DND-41 (cell line): ENCODE results near the gene CDK3.

ENCODE experiments used
- ATAC-seq: fragments of 200-7000 bp; cut with Tn5 transposase; 3 replicates; pipeline ENCODE4 v1.9.1; 2021; ENCODE audit warnings: low read depth; ENCODE audit not compliant: insufficient read depth
- DNase-seq: peaks from one replicate; pipeline ENCODE4 v3.0.0-alpha.2; 2020
- H2AFZ ChIP-seq: 2 replicates; pipeline ENCODE4 v1.6.0; 2012; ENCODE audit warnings: low read depth, low read length
- H3K27ac ChIP-seq: 2 replicates; pipeline ENCODE4 v1.5.1; 2012; ENCODE audit warnings: low read length, inconsistent platforms
- H3K27me3 ChIP-seq: fragments of 200-600 bp; sonication (generic); 2 replicates; pipeline ENCODE4 v1.6.0; 2012; ENCODE audit warnings: low read length, mild to moderate bottlenecking, inconsistent platforms; ENCODE audit not compliant: insufficient read depth, poor library complexity
- H3K36me3 ChIP-seq: 2 replicates; pipeline ENCODE4 v1.5.1; 2012; ENCODE audit warnings: low read length, inconsistent platforms; ENCODE audit not compliant: insufficient read depth
- H3K4me1 ChIP-seq: 2 replicates; pipeline ENCODE4 v1.5.1; 2012; ENCODE audit warnings: mild to moderate bottlenecking, low read length; ENCODE audit not compliant: insufficient read depth
- H3K4me2 ChIP-seq: 2 replicates; pipeline ENCODE4 v1.6.0; 2012; ENCODE audit warnings: mild to moderate bottlenecking, moderate library complexity, low read length, inconsistent platforms; ENCODE audit not compliant: insufficient read depth
- H3K4me3 ChIP-seq, 2 experiments: fragments of 200-600 bp in 1 of 2; shearing (Covaris generic) in 1 of 2; 2 replicates each; pipeline ENCODE4 v1.5.1; 2012 to 2016; ENCODE audit warnings: inconsistent platforms in 2 of 2, low read length in 2 of 2, mild to moderate bottlenecking in 2 of 2, low read depth in 1 of 2, moderate library complexity in 1 of 2
- H3K79me2 ChIP-seq: 2 replicates; pipeline ENCODE4 v1.6.0; 2012; ENCODE audit warnings: low read length, inconsistent platforms; ENCODE audit not compliant: insufficient read depth
- H3K9ac ChIP-seq: 2 replicates; pipeline ENCODE4 v1.6.0; 2012; ENCODE audit warnings: low read depth, mild to moderate bottlenecking, inconsistent platforms, low read length, moderate library complexity
- H3K9me3 ChIP-seq: 2 replicates; pipeline ENCODE4 v1.5.1; 2012; ENCODE audit warnings: low read length, moderate library complexity, mild to moderate bottlenecking, inconsistent platforms; ENCODE audit not compliant: insufficient read depth, severe bottlenecking
- H4K20me1 ChIP-seq: 2 replicates; pipeline ENCODE4 v1.6.0; 2012; ENCODE audit warnings: low read length; ENCODE audit not compliant: insufficient read depth
- EZH2 ChIP-seq: IDR thresholded peaks from 3 replicates; pipeline ENCODE4 v1.6.1; 2012; ENCODE audit warnings: borderline replicate concordance, low read depth, mild to moderate bottlenecking, moderate library complexity, low read length, inconsistent platforms; ENCODE audit not compliant: severe bottlenecking
- TF ChIP-seq, protein P1 (sequence below): IDR thresholded peaks from 2 replicates; pipeline ENCODE4 v1.5.1; 2012; ENCODE audit warnings: borderline replicate concordance, low read length, moderate library complexity, mild to moderate bottlenecking; ENCODE audit not compliant: poor library complexity, severe bottlenecking; ENCODE audit errors: extremely low read depth

Gene CDK3

DNA sequence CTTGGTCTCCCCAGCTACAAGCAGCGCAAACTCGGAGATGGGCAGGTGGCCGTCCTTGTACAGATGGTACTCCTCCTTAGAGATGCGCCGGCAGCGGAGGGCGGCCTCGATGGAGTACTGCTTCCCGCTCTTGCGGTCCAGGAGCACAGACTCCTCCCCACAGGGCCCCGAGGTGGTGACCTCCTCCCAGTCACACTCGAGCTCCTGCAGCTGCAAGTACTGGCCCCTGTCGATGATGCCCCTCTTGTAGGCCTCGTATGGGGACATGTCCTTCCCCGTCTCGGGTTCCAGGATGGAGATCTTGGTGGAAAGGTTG lies 7.2 kb downstream of the CDK3 start:
- TF ChIP-seq, protein P1, sequence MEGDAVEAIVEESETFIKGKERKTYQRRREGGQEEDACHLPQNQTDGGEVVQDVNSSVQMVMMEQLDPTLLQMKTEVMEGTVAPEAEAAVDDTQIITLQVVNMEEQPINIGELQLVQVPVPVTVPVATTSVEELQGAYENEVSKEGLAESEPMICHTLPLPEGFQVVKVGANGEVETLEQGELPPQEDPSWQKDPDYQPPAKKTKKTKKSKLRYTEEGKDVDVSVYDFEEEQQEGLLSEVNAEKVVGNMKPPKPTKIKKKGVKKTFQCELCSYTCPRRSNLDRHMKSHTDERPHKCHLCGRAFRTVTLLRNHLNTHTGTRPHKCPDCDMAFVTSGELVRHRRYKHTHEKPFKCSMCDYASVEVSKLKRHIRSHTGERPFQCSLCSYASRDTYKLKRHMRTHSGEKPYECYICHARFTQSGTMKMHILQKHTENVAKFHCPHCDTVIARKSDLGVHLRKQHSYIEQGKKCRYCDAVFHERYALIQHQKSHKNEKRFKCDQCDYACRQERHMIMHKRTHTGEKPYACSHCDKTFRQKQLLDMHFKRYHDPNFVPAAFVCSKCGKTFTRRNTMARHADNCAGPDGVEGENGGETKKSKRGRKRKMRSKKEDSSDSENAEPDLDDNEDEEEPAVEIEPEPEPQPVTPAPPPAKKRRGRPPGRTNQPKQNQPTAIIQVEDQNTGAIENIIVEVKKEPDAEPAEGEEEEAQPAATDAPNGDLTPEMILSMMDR: no peak
- TF ChIP-seq EZH2: no peak
- Histone ChIP-seq H4K20me1 (no peaks in the 10 kb centered on the region), H3K4me2 (no peak overlapping the region), H2AFZ (no peak overlapping the region), H3K36me3 (no peaks in the 10 kb centered on the region), H3K27ac (no peak overlapping the region), H3K79me2 (no peaks in the 10 kb centered on the region), H3K4me3 (no peak overlapping the region), H3K4me1 (no peaks in the 10 kb centered on the region), H3K9ac (no peak overlapping the region), H3K27me3 (no peaks in the 10 kb centered on the region), H3K9me3 (no peaks in the 10 kb centered on the region)
- DNase-seq (no peak), ATAC-seq (no peak)

DNA sequence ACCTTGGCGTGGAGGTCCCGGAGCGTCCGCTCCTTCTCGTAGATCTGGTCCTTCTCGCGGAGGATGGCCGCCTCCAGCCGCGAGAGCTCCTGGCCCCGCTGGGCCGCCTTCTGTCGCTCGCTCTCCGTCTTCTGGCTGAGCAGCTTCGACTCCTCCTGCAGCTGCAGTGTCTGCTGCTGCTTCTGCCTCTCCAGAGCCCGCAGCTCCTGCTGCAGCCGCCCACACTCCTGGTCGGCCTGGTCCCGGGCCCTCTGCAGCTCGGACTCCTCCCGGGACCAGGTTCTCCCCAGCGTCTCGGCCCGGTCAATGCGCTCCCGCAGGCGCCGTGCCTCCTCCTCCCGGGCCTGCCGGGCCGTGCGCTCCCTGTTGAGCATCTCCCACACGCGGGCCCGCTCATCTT lies 7.6 kb downstream of the CDK3 start:
- Histone ChIP-seq H3K4me2 (no peak overlapping the region), H3K4me1 (no peaks in the 10 kb centered on the region), H3K9me3 (no peaks in the 10 kb centered on the region), H3K9ac (no peak overlapping the region), H3K27ac (no peak overlapping the region), H3K36me3 (no peaks in the 10 kb centered on the region), H2AFZ (no peak overlapping the region), H4K20me1 (no peaks in the 10 kb centered on the region), H3K27me3 (no peaks in the 10 kb centered on the region), H3K4me3 (no peak overlapping the region), H3K79me2 (no peaks in the 10 kb centered on the region)
- no peak for DNase-seq
- TF ChIP-seq EZH2: no peak
- TF ChIP-seq, protein P1: no peak
- no peak for ATAC-seq

DNA sequence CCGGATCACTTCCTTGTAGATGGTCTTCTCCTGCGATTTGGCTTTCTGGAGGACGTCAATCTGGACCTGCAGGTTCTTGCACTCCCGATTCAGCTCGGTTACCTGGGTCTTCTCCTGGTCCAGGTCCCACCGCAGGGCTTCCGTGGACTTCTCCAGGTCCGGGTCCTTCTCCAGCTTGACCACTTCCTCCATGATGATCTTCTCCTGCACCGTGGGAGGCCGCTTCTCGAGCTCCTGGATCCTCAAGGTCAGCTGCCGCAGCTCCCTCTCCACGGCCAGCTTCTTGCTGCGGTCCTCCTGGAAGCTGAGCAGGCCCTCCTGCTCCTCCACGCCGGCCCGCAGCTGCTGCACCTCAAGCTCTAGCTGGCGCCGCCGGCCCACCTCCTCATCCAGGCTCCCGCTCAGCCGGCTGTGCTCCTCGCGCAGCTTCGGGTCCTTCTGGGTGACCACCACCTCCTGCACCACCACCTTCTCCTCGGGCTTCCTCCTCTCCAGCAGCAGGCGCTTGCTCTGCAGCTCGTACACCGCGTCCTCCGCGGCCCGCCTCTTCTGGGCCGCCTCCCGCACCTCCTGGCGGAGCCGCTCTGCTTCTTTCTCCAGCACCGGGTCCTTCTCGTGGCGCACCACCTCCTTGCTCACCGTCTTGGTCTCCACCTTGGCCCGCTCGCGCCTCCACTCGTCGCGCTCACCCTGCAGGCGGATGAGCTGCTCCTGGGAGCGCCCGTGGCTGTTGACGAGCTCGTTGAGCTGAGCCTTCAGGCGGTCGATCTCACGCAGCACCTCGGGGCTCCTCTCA lies 8.2 kb downstream of the CDK3 start:
- H2AFZ ChIP-seq: no peak overlapping the region
- no peak overlapping the region for H3K4me3 ChIP-seq
- H3K27ac ChIP-seq: no peak overlapping the region
- peaks cover under 1% of the 10 kb centered on the region for H3K4me1 ChIP-seq
- TF ChIP-seq, protein P1: no peak
- no peak for TF ChIP-seq EZH2
- no peak overlapping the region for H3K9ac ChIP-seq
- H4K20me1 ChIP-seq: no peaks in the 10 kb centered on the region
- no peaks in the 10 kb centered on the region for H3K27me3 ChIP-seq
- H3K79me2 ChIP-seq: no peaks in the 10 kb centered on the region
- ATAC-seq (no peak), DNase-seq (no peak)
- H3K4me2 ChIP-seq: no peak overlapping the region
- no peaks in the 10 kb centered on the region for H3K36me3 ChIP-seq
- no peaks in the 10 kb centered on the region for H3K9me3 ChIP-seq
